HepG2 (cell line): ENCODE results near the gene LIPH. TPM values are rescaled to one million over a fixed set of nuclear protein-coding genes. Genes with fewer than 3 reads are reported as not detected.
A peak's percentile ranks its signal among the peaks of the same experiment; 100 is the strongest.

ENCODE experiments used
- ASH2L ChIP-seq: fragments of 300-600, 200-600 bp; sonication (generic); IDR thresholded peaks from 2 replicates; pipeline ENCODE4 v1.7.0; 2017; ENCODE audit warnings: low read depth, mild to moderate bottlenecking, moderate library complexity, mixed read lengths, low read length; ENCODE audit not compliant: insufficient read length
- BCL6 ChIP-seq: IDR thresholded peaks from 2 replicates; pipeline ENCODE4 v1.6.1; 2016; ENCODE audit warnings: missing genetic modification reagents, missing compliant biosample characterization
- BHLHE40 ChIP-seq: IDR thresholded peaks from 2 replicates; pipeline ENCODE4 v1.6.1; 2011; ENCODE audit warnings: low read length, improper control_type of control experiment
- CEBPB ChIP-seq: IDR thresholded peaks from 2 replicates; pipeline ENCODE4 v1.6.1; 2011; ENCODE audit warnings: low read depth, low read length, improper control_type of control experiment, borderline replicate concordance
- CHCHD3 ChIP-seq: sonication (generic); formaldehyde crosslinking; IDR thresholded peaks from 2 replicates; pipeline ENCODE4 v1.8.0; 2022; ENCODE audit warnings: mild to moderate bottlenecking, missing genetic modification reagents, moderate library complexity
- DR1 ChIP-seq: sonication (generic); formaldehyde crosslinking; IDR thresholded peaks from 2 replicates; pipeline ENCODE4 v1.8.0; 2021; ENCODE audit warnings: mild to moderate bottlenecking, missing genetic modification reagents, inconsistent platforms
- E2F1 ChIP-seq: sonication (generic); formaldehyde crosslinking; IDR thresholded peaks from 2 replicates; pipeline ENCODE4 v1.5.0; 2020; ENCODE audit warnings: missing genetic modification reagents
- E2F5 ChIP-seq: sonication (generic); formaldehyde crosslinking; conservative IDR thresholded peaks from 2 replicates; pipeline ENCODE4 v1.4.0; 2020; ENCODE audit warnings: missing genetic modification reagents
- FOSL2 ChIP-seq: sonication (generic); formaldehyde crosslinking; IDR thresholded peaks from 2 replicates; pipeline ENCODE4 v1.4.0; 2020; ENCODE audit warnings: missing genetic modification reagents
- FOXP1 ChIP-seq, 2 experiments: fragments of 450-650 bp in 1 of 2; IDR thresholded peaks; 2 replicates each; pipeline ENCODE4 v1.6.1; 2017 to 2018; ENCODE audit warnings: antibody characterized with exemption in 1 of 2
- GFI1 ChIP-seq: sonication (generic); formaldehyde crosslinking; IDR thresholded peaks from 2 replicates; pipeline ENCODE4 v1.5.0; 2020; ENCODE audit warnings: missing genetic modification reagents, mild to moderate bottlenecking, borderline replicate concordance
- ISL2 ChIP-seq: sonication (generic); formaldehyde crosslinking; IDR thresholded peaks from 2 replicates; pipeline ENCODE4 v1.5.0; 2020; ENCODE audit warnings: missing genetic modification reagents
- JDP2 ChIP-seq: sonication (generic); formaldehyde crosslinking; IDR thresholded peaks from 2 replicates; pipeline ENCODE4 v1.8.1; 2022; ENCODE audit warnings: missing genetic modification reagents, borderline replicate concordance
- KDM1A ChIP-seq: IDR thresholded peaks from 2 replicates; pipeline ENCODE4 v1.6.1; 2016; ENCODE audit warnings: missing compliant biosample characterization
- NR2F6 ChIP-seq, 2 experiments: IDR thresholded peaks; 2 replicates each; pipeline ENCODE4 v1.6.1; 2016; ENCODE audit warnings: antibody characterized with exemption in 1 of 2, mild to moderate bottlenecking in 1 of 2
- REPIN1 ChIP-seq: sonication (generic); formaldehyde crosslinking; IDR thresholded peaks from 2 replicates; pipeline ENCODE4 v1.8.0; 2022; ENCODE audit warnings: missing genetic modification reagents, low read depth, mild to moderate bottlenecking, borderline replicate concordance
- SP2 ChIP-seq: sonication (generic); formaldehyde crosslinking; IDR thresholded peaks from 2 replicates; pipeline ENCODE4 v1.5.1; 2020; ENCODE audit warnings: mild to moderate bottlenecking, missing genetic modification reagents
- TARDBP ChIP-seq: sonication (generic); formaldehyde crosslinking; IDR thresholded peaks from 2 replicates; pipeline ENCODE4 v1.8.0; 2022; ENCODE audit warnings: mild to moderate bottlenecking, missing genetic modification reagents
- TCF12 ChIP-seq, 2 experiments: fragments of 450-650 bp in 1 of 2; sonication (generic) in 1 of 2; formaldehyde crosslinking in 1 of 2; IDR thresholded peaks; 2 replicates each; pipeline versions ENCODE4 v1.6.1 to v1.8.0; 2017 to 2022; ENCODE audit warnings: antibody characterized with exemption in 1 of 2, mild to moderate bottlenecking in 1 of 2, missing genetic modification reagents in 1 of 2, moderate library complexity in 1 of 2
- UBTF ChIP-seq: sonication (generic); formaldehyde crosslinking; IDR thresholded peaks from 2 replicates; pipeline ENCODE4 v1.4.0; 2020; ENCODE audit warnings: mild to moderate bottlenecking, missing genetic modification reagents
- ZNF281 ChIP-seq: sonication (generic); formaldehyde crosslinking; IDR thresholded peaks from 2 replicates; pipeline ENCODE4 v1.4.0; 2020; ENCODE audit warnings: missing genetic modification reagents, borderline replicate concordance
- ZNF317 ChIP-seq: sonication (generic); formaldehyde crosslinking; IDR thresholded peaks from 2 replicates; pipeline ENCODE4 v1.5.0; 2020; ENCODE audit warnings: mild to moderate bottlenecking, missing genetic modification reagents
- ZNF549 ChIP-seq: sonication (generic); formaldehyde crosslinking; IDR thresholded peaks from 2 replicates; pipeline ENCODE4 v1.5.0; 2020; ENCODE audit warnings: missing genetic modification reagents
- ZSCAN22 ChIP-seq: sonication (generic); formaldehyde crosslinking; IDR thresholded peaks from 2 replicates; pipeline ENCODE4 v1.4.0; 2020; ENCODE audit warnings: mild to moderate bottlenecking, missing genetic modification reagents
- polyA plus RNA-seq, 8 experiments: library from polyadenylated mRNA; depleted of rRNA in 3 of 8; stranded (reverse) in 7 of 8; unstranded in 1 of 8; fragments of >200 nt; fragmentation: Illumina TruSeq in 4 of 8; extraction: Trizol in 4 of 8; gene quantifications; 2 replicates each; pipeline versions ENCODE4 v1.2.1 to v1.2.3, GENCODE V29; 2011 to 2016; ENCODE audit warnings: low read depth in 4 of 8, missing spikeins in 1 of 8, mixed read lengths in 1 of 8; ENCODE audit not compliant: insufficient read depth in 1 of 8
- total RNA-seq, 5 experiments: library from RNA; depleted of rRNA; stranded (reverse); fragments of >200 nt; fragmentation: Illumina TruSeq; extraction: Trizol; gene quantifications; 2 replicates each; pipeline ENCODE4 v1.2.3, GENCODE V29; 2016; ENCODE audit warnings: low read depth in 1 of 5

The LIPH gene
- total and polyA plus RNA-seq, 2 of the 13 experiments (the other 11 are each of a cell fraction or from before 2014, with no cell fraction given) = 0.09 to 0.34 TPM

GRCh38 chr3:185489462-185489861, 62.9 kb downstream of the LIPH start (continued):
- TF ChIP-seq ISL2 (CRISPR knock-in tag) (peak; percentile 39; the same call in 1 of the 2 replicates), SP2 (CRISPR knock-in tag) (no peak), CHCHD3 (CRISPR knock-in tag) (no peak), ZNF281 (CRISPR knock-in tag) (peak; percentile 43; the same call in 1 of the 2 replicates), FOXP1 (IDR thresholded peaks at IDR 0.05) (no peak), FOXP1 (CRISPR knock-in tag; IDR thresholded peaks at IDR 0.05) (peak; percentile 21; the same call in 1 of the 2 replicates), ZSCAN22 (CRISPR knock-in tag) (0 out of 2 replicates have a peak, but pooled peaks have one; percentile 17), FOSL2 (CRISPR knock-in tag) (0 out of 2 replicates have a peak, but pooled peaks have one; percentile 22), ZNF317 (CRISPR knock-in tag) (no peak), TARDBP (CRISPR knock-in tag) (0 out of 2 replicates have a peak, but pooled peaks have one; percentile 30), REPIN1 (CRISPR knock-in tag) (0 out of 2 replicates have a peak, but pooled peaks have one; percentile 30), ZNF549 (no peak), BHLHE40 (no peak), E2F1 (CRISPR knock-in tag) (no peak), UBTF (CRISPR knock-in tag) (no peak), KDM1A (CRISPR knock-in tag) (peak; percentile 47; the same call in 1 of the 2 replicates), NR2F6 (IDR thresholded peaks at IDR 0.05) (peak; percentile 47), NR2F6 (CRISPR knock-in tag; IDR thresholded peaks at IDR 0.05) (0 out of 2 replicates have a peak, but pooled peaks have one; percentile 34), CEBPB (peak; percentile 80; the same call in 1 of the 2 replicates), DR1 (CRISPR knock-in tag) (no peak), ASH2L (no peak), JDP2 (no peak), E2F5 (CRISPR knock-in tag) (no peak), BCL6 (peak; percentile 46; the same call in 1 of the 2 replicates), TCF12 (IDR thresholded peaks at IDR 0.05) (no peak), TCF12 (CRISPR knock-in tag; IDR thresholded peaks at IDR 0.05) (no peak), GFI1 (no peak)
